Activated CD8-positive, alpha-beta memory T cell treated with anti-CD3 and anti-CD28 coated beads for 1 hour (primary cell): ENCODE measurements around the gene FBXO10.
"Not testable (repeated sequence)": the region's sequence is repeated elsewhere in the genome, so short reads cannot be mapped to it uniquely, and the experiment has no call there.

Experiments used
- DNase-seq, 2 donors: peaks; one replicate each; pipeline ENCODE4 v3.0.0-alpha.2; 2020; ENCODE audit warnings: low read depth in 1 of 2; ENCODE audit errors: extremely low read depth in 1 of 2

FBXO10 gene

GRCh38 chr9:37486256-37486615, 89.9 kb downstream of the FBXO10 start:
- no peak for DNase-seq

- DNase-seq, result peak; percentile 82 to 96
Observed at GRCh38 chr9:37485389-37486255, 90.6 kb downstream of the FBXO10 start, which contains the start of gene POLR1E. Gene POLR1E, plus strand, starts transcription at chr9:37485948. Its CDS starts 100 bp downstream, at chr9:37486048.

GRCh38 chr9:37480759-37481158, 95.4 kb downstream of the FBXO10 start:
- DNase-seq, result no peak

DNA sequence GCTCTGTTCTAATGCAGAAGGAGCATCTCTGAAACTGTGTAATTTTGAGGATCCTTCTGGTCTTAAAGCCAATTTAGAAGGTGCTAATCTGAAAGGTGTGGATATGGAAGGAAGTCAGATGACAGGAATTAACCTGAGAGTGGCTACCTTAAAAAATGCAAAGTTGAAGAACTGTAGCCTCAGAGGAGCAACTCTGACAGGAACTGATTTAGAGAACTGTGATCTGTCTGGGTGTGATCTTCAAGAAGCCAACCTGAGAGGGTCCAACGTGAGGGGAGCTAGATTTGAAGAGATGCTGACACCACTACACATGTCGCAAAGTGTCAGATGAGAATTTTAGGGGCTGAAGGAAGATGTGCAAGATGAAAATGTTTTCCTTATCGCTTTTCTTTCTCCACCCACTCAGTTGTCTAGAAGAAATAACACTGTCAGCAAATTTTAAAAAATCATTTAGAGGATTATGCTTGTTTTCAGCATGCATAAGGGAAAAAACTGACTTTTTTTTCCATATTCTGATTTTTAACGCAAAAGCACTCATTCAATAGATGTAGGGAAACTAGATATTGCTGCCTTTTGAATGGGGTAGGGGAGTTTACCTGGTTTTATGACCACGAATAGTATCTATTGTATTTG, 98.1 kb downstream of the FBXO10 start:
- DNase-seq, result not testable (repeated sequence)

- DNase-seq, result not testable (repeated sequence)
Observed at GRCh38 chr9:37477443-37477842, 98.7 kb downstream of the FBXO10 start.

- no peak for DNase-seq
Observed at GRCh38 chr9:37476930-37477329, 99.2 kb downstream of the FBXO10 start.

- no peak for DNase-seq
Observed at GRCh38 chr9:37474438-37474837, 101.7 kb downstream of the FBXO10 start.

DNA sequence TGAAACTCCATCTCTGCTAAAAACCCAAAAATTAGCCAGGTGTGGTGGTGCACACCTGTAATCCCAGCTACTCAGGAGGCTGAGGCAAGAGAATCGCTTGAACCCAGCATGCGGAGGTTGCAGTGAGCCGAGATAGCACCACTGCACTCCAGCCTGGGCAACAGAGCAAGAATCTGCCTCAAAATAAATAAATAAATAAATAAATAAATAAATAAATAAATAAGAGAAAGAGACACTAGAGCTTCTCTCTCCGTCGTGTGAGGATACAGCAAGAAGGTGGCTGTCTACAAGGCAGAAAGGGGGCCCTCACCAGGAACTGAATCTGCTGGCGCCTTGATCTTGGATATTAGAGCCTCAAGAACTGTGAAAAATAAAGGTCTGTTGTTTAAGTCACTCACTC, 102.2 kb downstream of the FBXO10 start:
- not testable (repeated sequence) for DNase-seq

DNA sequence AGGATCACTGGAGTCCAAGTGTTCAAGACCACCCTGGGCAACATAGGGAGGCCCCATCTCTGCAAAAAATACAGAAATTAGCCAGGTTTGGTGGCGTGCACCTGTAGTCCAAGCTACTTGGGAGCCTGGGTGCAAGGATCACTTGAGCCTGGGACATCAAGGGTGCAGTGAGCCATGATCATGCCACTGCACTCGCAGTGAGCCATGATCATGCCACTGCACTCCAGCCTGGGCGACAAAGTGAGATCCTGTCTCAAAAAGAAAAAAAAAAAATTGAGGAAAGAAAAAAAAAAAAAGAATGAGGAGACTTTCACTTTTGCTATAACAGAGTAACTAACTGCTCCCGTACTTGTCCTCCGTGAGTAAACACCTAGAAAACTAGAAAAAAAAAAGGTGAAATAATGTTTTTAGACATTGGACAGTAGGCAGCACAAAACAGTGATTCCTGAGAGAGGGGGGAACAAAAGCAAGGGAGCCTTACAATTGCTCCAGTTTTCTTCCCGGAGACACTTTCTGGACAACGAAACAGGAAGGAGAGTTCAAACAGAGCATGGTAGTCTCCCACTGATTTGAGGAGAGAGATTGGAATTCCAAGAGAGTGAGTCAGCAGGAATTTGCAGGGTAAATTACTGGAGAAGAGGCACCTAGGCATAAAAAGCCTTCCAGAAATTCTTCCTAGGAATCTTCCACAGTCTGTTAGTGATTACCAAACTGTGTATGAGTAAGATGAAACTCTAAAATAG, 104.1 kb downstream of the FBXO10 start:
- DNase-seq, result no peak

GRCh38 chr9:37468620-37469019, 107.6 kb downstream of the FBXO10 start:
- no peak for DNase-seq

DNA sequence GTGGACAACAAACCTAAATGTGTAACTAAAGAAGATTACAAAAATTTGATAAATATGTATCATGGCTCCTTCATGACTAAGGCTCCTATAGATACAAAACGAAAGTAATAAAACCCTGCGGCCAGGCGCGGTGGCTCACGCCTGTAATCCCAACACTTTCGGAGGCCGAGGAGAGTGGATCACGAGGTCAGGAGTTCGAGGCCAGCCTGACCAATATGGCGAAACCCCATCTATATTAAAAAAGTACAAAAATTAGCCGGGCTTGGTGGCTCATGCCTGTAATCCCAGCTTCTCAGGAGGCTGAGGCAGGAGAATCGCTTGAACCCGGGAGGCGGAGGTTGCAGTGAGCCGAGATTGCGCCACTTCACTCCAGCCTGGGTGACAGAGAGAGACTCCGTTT, 108.7 kb downstream of the FBXO10 start:
- not testable (repeated sequence) for DNase-seq

- no peak for DNase-seq
Observed at GRCh38 chr9:37466037-37466709, 110.0 kb downstream of the FBXO10 start.

DNA sequence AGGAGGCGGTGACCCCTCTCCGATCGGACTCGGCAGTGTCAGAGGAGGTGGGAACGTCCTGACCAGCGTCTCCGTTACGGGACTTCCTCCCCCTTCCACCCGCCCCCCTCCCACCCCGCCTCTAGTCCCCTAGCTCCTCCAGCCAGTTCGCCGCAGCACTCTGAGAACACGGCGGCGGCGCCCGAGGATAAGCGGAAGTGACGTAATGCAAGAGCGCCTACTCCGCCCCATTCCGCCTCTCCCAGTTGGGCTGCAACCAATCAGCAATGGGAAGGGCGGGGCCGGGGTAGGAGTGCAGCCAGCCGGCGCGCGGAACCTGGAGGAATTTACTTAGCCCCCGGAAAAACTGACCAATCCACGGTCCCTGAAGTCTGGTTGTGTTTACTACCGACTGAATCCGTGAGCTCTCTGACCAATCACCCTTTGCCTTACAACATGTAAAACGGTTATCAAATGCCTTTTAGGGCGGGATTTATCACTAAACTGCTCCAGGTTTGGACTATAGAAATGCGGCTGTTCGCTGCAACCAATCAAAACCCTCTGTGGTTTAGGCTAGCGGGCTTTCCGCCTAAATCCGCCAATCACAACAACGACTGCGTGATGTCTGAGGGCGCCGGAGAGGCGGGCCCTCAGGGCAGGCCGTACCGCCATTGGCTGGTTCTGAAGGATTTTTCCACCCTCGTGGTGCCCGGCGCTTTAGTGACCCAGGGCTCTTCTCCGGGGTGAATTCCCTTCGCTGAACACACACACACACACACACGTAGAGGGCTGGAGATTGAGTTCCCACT, 110.7 kb downstream of the FBXO10 start, which contains the start of gene ZBTB5:
Gene ZBTB5 (minus strand): TSS at position 202 of the 788 bp plus-strand sequence. CDS start 22,899 bp downstream, outside the sequence.
- DNase-seq, result peak; percentile 98 to 99

DNA sequence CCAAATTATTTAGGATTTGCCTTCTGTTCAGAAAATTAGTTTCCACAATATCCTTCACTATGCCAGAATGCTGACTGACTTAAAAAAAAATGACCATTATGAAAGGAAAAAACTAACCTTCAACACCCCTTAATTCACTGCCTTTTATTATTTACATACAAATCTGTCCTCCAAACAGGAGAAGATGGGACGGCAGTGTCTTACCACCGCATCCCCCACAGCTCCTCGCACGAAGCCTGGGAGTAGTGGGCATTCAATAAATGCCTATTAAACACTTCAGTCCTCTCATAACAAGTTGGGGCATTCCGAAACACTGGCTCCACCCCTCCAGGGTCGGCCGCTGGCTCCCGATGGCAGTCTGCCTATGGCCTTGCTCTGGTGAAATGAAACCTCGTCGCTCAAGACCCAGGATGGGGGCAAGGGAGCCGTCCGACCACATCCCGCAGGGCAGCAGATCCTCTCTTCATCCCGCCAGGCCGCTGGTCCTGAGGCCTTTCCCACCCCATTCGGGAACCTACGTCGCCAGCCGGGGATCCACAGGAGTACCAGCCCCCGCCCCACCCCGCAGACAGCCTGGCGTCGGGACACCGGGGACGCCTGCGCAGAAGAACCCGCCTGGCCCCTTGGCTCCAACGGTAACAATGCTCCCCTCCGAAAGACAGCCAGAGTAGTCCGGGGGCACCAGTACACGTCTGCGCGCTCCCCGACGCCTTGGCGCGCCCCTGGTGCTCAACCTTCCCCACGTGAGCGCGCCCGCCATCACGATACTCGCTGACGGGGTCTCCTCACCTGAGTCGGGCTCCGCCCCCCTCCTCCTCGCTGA, 111.5 kb downstream of the FBXO10 start:
- peak; percentile 64 to 72 for DNase-seq

DNA sequence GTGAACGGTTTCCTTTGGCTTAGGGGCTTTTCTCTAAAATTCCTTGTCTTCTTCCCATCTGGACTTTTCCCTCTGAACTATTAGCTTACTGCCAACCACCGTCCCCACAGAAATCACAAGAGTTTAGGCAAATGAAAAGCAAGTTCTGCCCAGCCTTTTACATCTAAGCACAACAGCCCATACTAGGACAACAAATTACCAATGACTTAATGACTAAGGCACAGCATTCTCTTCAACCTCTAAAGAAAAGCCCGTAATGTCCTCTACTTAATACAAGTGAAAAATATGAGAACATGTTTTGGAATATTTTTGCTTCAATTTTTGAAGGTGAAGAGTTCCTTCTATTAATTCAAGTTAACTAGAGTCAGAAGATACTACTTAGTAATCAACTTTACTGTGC, 112.2 kb downstream of the FBXO10 start:
- DNase-seq, result no peak
